A549 (cell line): ENCODE data around the gene TUSC2.

Experiments
- BHLHE40 ChIP-seq: IDR thresholded peaks from 2 replicates; pipeline ENCODE4 v1.6.1; 2012; ENCODE audit warnings: low read depth, low read length, inconsistent platforms
- CTCF ChIP-seq: fragments of >200 bp; sonication (Bioruptor Twin); formaldehyde crosslinking; IDR thresholded peaks from 3 replicates; pipeline ENCODE4 v1.5.1; 2016

- TF ChIP-seq BHLHE40 = no peak
- no peak for TF ChIP-seq CTCF
Observed at GRCh38 chr3:50364573-50365079, 36.6 kb upstream of the TUSC2 start.
